Endothelial cell of umbilical vein (primary cell): ENCODE results near the gene IKZF1.

Source experiments
- EZH2 ChIP-seq: IDR thresholded peaks from 2 replicates; pipeline ENCODE4 v1.6.1; 2012; ENCODE audit warnings: borderline replicate concordance, low read depth, mild to moderate bottlenecking, moderate library complexity, low read length, inconsistent platforms; ENCODE audit not compliant: severe bottlenecking
- FOS ChIP-seq: IDR thresholded peaks from 2 replicates; pipeline ENCODE4 v1.6.1; 2011; ENCODE audit warnings: mild to moderate bottlenecking, low read length, moderate library complexity, borderline replicate concordance; ENCODE audit not compliant: insufficient read depth
- GATA2 ChIP-seq: IDR thresholded peaks from 2 replicates; pipeline ENCODE4 v1.7.0; 2011; ENCODE audit warnings: low read depth, mild to moderate bottlenecking, moderate library complexity, mixed read lengths, low read length; ENCODE audit not compliant: insufficient read length, insufficient read depth
- MYC ChIP-seq: IDR thresholded peaks from one replicate; pipeline ENCODE4 v1.6.1; 2011; ENCODE audit warnings: mild to moderate bottlenecking, low read depth, low read length
- POLR2A ChIP-seq: IDR thresholded peaks from 2 replicates; pipeline ENCODE4 v1.6.1; 2012; ENCODE audit warnings: low read depth, mild to moderate bottlenecking, control low read depth, low read length
- POLR2AphosphoS5 ChIP-seq: IDR thresholded peaks from 2 replicates; pipeline ENCODE4 v1.6.1; 2012; ENCODE audit warnings: low read depth, mild to moderate bottlenecking, control low read depth, low read length, moderate library complexity; ENCODE audit not compliant: insufficient read depth
- TF ChIP-seq, protein P1 (sequence below), 2 donors: IDR thresholded peaks; 1 replicate in 1 of 2; 2 replicates in 1 of 2; pipeline ENCODE4 v1.5.1; 2011; ENCODE audit warnings: low read length in 2 of 2, mild to moderate bottlenecking in 2 of 2, moderate library complexity in 2 of 2, control low read depth in 1 of 2, inconsistent platforms in 1 of 2, low read depth in 1 of 2; ENCODE audit not compliant: insufficient read depth in 1 of 2; ENCODE audit errors: extremely low read depth in 1 of 2
- TF ChIP-seq, protein P2 (sequence below): IDR thresholded peaks from 2 replicates; pipeline ENCODE4 v1.6.1; 2011; ENCODE audit not compliant: insufficient read depth, insufficient read length

DNA sequence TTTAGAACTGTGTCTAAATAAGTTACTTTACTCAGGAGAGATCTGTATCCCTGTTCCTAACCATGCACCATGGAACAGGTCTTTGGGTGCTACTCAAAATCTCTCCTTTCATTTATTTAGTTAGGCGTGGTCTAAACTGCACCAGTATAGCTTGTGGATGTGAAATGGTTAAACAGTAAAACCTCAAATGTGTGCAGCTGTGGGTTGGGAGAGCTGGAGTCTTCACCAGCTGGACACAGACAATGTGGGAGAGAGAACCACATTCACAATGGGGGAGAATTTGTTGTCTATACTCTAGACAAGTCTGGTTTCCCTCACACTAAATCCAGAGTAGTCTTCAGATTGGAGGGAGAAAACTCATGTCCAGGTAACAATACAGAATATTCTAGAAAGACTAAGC, 31.2 kb upstream of the IKZF1 start:
- TF ChIP-seq POLR2AphosphoS5 (no peak), POLR2A (no peak), EZH2 (no peak), GATA2 (no peak), FOS (no peak), MYC (no peak)
- TF ChIP-seq, protein P1, sequence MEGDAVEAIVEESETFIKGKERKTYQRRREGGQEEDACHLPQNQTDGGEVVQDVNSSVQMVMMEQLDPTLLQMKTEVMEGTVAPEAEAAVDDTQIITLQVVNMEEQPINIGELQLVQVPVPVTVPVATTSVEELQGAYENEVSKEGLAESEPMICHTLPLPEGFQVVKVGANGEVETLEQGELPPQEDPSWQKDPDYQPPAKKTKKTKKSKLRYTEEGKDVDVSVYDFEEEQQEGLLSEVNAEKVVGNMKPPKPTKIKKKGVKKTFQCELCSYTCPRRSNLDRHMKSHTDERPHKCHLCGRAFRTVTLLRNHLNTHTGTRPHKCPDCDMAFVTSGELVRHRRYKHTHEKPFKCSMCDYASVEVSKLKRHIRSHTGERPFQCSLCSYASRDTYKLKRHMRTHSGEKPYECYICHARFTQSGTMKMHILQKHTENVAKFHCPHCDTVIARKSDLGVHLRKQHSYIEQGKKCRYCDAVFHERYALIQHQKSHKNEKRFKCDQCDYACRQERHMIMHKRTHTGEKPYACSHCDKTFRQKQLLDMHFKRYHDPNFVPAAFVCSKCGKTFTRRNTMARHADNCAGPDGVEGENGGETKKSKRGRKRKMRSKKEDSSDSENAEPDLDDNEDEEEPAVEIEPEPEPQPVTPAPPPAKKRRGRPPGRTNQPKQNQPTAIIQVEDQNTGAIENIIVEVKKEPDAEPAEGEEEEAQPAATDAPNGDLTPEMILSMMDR (IDR thresholded peaks at IDR 0.05; ENCODE audit: extremely low read depth in 1 of 2, insufficient read depth in 1 of 2, low read depth in 1 of 2, low read length in 2 of 2): no peak
- TF ChIP-seq, protein P2, sequence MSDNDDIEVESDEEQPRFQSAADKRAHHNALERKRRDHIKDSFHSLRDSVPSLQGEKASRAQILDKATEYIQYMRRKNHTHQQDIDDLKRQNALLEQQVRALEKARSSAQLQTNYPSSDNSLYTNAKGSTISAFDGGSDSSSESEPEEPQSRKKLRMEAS: no peak
